ENCODE data around the gene DNAH17. TPM values are rescaled to one million over a fixed set of nuclear protein-coding genes. Genes with fewer than 3 reads are reported as not detected.

The DNAH17 gene
- total RNA-seq, 1 donor from 2014 or later: under 0.01 TPM

DNA sequence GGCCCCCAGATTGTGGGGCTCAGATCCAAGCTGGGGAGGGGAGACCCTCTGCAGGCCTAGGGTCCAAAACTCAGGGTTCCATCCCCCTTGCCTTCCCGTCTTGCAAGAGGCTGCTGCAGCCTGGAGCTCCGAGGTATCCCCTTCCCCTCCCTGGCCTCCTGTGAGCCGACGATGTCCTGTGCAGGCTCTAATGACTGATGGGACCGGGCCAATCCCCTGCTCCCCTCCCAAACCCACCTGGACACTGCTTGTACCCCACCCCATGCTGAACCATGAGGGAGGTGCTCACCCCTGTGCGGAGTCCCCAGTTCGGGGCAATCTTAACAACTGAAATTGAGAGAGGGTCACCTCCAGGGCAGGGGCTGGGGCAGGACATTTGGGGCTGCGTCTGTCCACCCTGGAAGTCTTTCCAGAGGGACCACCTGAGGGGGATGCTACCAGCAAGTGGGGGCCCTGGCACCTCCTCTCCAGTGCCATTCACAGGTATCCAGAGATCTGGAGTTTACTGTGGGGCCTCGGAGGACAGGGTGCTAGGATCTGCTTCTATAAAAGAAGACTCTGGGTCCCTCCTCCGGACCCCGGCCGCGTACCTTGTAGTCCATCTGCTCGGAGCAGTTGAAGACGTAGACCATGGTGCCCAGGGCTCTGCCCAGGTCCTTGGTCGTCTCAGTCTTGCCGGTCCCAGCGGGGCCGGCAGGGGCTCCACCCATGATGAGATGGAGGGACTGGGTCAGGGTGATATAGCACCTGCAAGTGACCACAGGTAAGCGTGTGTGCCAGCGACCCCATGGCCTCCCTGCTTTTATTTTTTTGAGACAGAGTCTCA, 77.3 kb downstream of the DNAH17 start:
- DNase-seq (ENCODE audit: low read depth) (no peak), FAIRE-seq (no peak)
- H3K27me3 ChIP-seq (ENCODE audit: control insufficient read depth, insufficient read depth, low read length): peaks cover 18% of the 10 kb centered on the region
- TF ChIP-seq, protein P1, sequence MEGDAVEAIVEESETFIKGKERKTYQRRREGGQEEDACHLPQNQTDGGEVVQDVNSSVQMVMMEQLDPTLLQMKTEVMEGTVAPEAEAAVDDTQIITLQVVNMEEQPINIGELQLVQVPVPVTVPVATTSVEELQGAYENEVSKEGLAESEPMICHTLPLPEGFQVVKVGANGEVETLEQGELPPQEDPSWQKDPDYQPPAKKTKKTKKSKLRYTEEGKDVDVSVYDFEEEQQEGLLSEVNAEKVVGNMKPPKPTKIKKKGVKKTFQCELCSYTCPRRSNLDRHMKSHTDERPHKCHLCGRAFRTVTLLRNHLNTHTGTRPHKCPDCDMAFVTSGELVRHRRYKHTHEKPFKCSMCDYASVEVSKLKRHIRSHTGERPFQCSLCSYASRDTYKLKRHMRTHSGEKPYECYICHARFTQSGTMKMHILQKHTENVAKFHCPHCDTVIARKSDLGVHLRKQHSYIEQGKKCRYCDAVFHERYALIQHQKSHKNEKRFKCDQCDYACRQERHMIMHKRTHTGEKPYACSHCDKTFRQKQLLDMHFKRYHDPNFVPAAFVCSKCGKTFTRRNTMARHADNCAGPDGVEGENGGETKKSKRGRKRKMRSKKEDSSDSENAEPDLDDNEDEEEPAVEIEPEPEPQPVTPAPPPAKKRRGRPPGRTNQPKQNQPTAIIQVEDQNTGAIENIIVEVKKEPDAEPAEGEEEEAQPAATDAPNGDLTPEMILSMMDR (IDR thresholded peaks at IDR 0.05; ENCODE audit: insufficient read depth, low read length, severe bottlenecking): no peak
- H3K4me3 ChIP-seq (ENCODE audit: low read depth, low read length): no peak overlapping the region
- no peaks in the 10 kb centered on the region for H3K36me3 ChIP-seq (ENCODE audit: control insufficient read depth, insufficient read depth, low read length)

DNA sequence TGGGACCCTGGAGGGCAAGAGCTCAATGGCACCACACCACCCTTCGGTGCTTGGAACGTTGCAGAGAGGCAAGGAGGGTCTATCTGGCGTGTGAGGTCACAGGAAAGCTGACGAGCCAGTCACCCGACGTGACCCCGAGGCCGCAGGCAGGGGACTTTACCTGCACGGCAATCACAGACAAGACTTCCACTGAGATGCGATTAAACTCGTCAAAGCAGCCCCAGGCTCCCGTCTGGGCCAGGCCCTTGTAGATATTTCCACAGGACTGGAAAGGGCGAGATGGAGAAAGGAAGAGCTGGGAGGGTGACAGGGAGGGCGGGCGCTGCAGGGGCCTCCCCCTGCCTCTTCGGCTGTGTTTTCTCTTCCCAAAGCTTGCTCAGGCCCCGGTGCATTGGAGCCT, 78.3 kb downstream of the DNAH17 start:
- no peak for FAIRE-seq
- H3K27me3 ChIP-seq (ENCODE audit: control insufficient read depth, insufficient read depth, low read length): peaks cover 16% of the 10 kb centered on the region
- no peaks in the 10 kb centered on the region for H3K36me3 ChIP-seq (ENCODE audit: control insufficient read depth, insufficient read depth, low read length)
- TF ChIP-seq, protein P1 (IDR thresholded peaks at IDR 0.05; ENCODE audit: insufficient read depth, low read length, severe bottlenecking): no peak
- no peak for DNase-seq (ENCODE audit: low read depth)
- no peak overlapping the region for H3K4me3 ChIP-seq (ENCODE audit: low read depth, low read length)

DNA sequence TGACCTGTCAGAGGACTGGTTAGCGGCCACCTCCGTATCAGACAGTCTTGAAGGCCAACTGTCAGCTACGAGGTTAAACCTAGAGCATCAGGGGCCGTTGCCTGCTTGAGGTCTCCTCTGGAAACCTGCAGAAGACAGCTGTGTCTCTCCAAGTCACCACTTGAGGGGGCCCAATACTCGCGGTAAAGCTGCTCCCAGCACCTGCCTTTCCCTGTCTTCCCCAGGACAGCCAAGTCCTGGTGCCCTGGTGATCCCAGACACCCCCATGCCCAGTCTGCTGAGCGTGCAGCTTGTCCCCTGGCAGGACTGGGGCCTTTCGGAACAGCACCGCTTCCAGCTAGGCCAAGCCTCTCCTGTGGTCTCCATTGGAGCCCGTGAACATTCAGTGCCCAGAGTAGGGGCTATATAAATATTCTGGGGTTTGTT, 80.1 kb downstream of the DNAH17 start:
- H3K4me3 ChIP-seq (ENCODE audit: low read depth, low read length): no peak overlapping the region
- TF ChIP-seq, protein P1 (IDR thresholded peaks at IDR 0.05; ENCODE audit: insufficient read depth, low read length, severe bottlenecking): peak; percentile 91
- DNase-seq (ENCODE audit: low read depth) (peak; percentile 63), FAIRE-seq (peak; percentile 75)
- H3K36me3 ChIP-seq (ENCODE audit: control insufficient read depth, insufficient read depth, low read length): no peaks in the 10 kb centered on the region
- peaks cover 13% of the 10 kb centered on the region for H3K27me3 ChIP-seq (ENCODE audit: control insufficient read depth, insufficient read depth, low read length)

DNA sequence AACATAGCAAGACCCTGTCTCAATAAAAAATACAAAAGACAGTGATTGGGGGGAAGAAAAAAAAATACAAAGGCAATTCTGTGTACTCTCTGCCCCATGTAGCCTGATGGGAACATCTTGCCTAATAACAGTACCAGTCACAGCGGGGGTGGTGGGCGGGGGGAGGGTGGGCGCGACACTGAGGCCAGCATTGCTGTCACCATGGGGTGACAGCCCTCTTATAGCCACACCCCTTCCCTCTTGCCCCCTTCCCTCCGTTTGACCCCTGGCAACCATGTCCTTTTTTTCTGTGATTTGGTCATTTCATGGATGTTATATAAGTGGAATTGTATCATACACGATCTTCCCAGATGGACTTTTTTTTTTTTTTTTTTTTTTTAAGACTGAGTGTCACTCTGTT, 80.9 kb downstream of the DNAH17 start:
- Histone ChIP-seq H3K4me3 (ENCODE audit: low read depth, low read length) (no peak overlapping the region), H3K27me3 (ENCODE audit: control insufficient read depth, insufficient read depth, low read length) (peaks cover 10% of the 10 kb centered on the region), H3K36me3 (ENCODE audit: control insufficient read depth, insufficient read depth, low read length) (no peaks in the 10 kb centered on the region)
- FAIRE-seq (no peak), DNase-seq (ENCODE audit: low read depth) (no peak)
- TF ChIP-seq, protein P1 (IDR thresholded peaks at IDR 0.05; ENCODE audit: insufficient read depth, low read length, severe bottlenecking): no peak

DNA sequence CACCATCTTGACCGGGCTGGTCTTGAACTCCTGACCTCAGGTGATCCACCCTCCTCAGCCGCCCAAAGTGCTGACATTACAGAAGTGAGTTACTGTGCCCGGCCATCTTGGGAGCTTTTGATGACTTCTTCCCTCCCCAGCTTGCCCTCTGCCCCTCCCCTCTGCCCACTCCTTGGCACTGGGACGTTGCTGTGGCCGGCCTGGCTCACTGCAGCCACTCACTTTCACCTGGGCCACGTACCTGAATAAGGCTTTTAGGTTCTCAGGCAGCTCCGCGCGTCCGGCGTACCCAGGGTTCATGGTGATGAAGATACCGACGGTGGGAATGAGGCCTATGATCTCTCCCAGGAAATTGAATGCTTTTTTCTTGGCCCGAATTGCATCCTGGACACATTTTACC, 81.6 kb downstream of the DNAH17 start:
- TF ChIP-seq, protein P1 (IDR thresholded peaks at IDR 0.05; ENCODE audit: insufficient read depth, low read length, severe bottlenecking): no peak
- DNase-seq (ENCODE audit: low read depth): no peak
- no peak for FAIRE-seq
- Histone ChIP-seq H3K27me3 (ENCODE audit: control insufficient read depth, insufficient read depth, low read length) (peaks cover 4% of the 10 kb centered on the region), H3K4me3 (ENCODE audit: low read depth, low read length) (no peak overlapping the region), H3K36me3 (ENCODE audit: control insufficient read depth, insufficient read depth, low read length) (no peaks in the 10 kb centered on the region)

Data from bronchial epithelial cell (primary cell).